A172 (cell line): ENCODE data around the gene DGKD. TPM values are rescaled to one million over a fixed set of nuclear protein-coding genes. Genes with fewer than 3 reads are reported as not detected.
"Not testable (repeated sequence)": the region's sequence is repeated elsewhere in the genome, so short reads cannot be mapped to it uniquely, and the experiment has no call there.

Experiments used
- DNase-seq: peaks from one replicate; pipeline ENCODE4 v3.0.0-alpha.2; 2015; ENCODE audit warnings: low spot score
- total RNA-seq: library from RNA; depleted of rRNA; stranded (reverse); fragments of >200 nt; shearing (Covaris generic); gene quantifications from 2 replicates; pipeline ENCODE4 v1.2.3, GENCODE V29; 2014

DGKD gene
- total RNA-seq, 1 experiment from 2014 or later = 16.4 TPM

- no peak for DNase-seq
Measured at GRCh38 chr2:233385489-233386044, 31.3 kb downstream of the DGKD start.

- DNase-seq = peak; percentile 55
Measured at GRCh38 chr2:233386382-233387041, 32.2 kb downstream of the DGKD start.

- DNase-seq = no peak
Measured at GRCh38 chr2:233387225-233387624, 32.9 kb downstream of the DGKD start.

- peak; percentile 62 for DNase-seq
Measured at GRCh38 chr2:233387667-233388528, 33.6 kb downstream of the DGKD start.

GRCh38 chr2:233389601-233390125 is 35.4 kb downstream of the DGKD start:
- no peak for DNase-seq

GRCh38 chr2:233395687-233396086 is 41.4 kb downstream of the DGKD start:
- DNase-seq = no peak

GRCh38 chr2:233396726-233397665 is 42.7 kb downstream of the DGKD start:
- not testable (repeated sequence) for DNase-seq

- DNase-seq = no peak
Measured at GRCh38 chr2:233399306-233400225, 45.3 kb downstream of the DGKD start.

GRCh38 chr2:233400341-233400740 is 46.0 kb downstream of the DGKD start:
- DNase-seq = no peak

GRCh38 chr2:233400961-233401360 is 46.7 kb downstream of the DGKD start:
- no peak for DNase-seq

- DNase-seq = no peak
Measured at GRCh38 chr2:233402346-233402745, 48.1 kb downstream of the DGKD start.

GRCh38 chr2:233402789-233403188 is 48.5 kb downstream of the DGKD start:
- no peak for DNase-seq

GRCh38 chr2:233404222-233404621 is 49.9 kb downstream of the DGKD start:
- peak; percentile 56 for DNase-seq

- no peak for DNase-seq
Measured at GRCh38 chr2:233406865-233407264, 52.6 kb downstream of the DGKD start.

- no peak for DNase-seq
Measured at GRCh38 chr2:233407771-233408181, 53.5 kb downstream of the DGKD start.

- DNase-seq = no peak
Measured at GRCh38 chr2:233408366-233409285, 54.3 kb downstream of the DGKD start.

- DNase-seq = no peak
Measured at GRCh38 chr2:233409286-233409991, 55.1 kb downstream of the DGKD start.

GRCh38 chr2:233410196-233410760 is 56.0 kb downstream of the DGKD start:
- no peak for DNase-seq
